GM12878 (cell line): Measurements from ENCODE around the gene CDC14A. TPM values are rescaled to one million over a fixed set of nuclear protein-coding genes. Genes with fewer than 3 reads are reported as not detected.

Source experiments
- EED ChIP-seq: sonication (generic); IDR thresholded peaks from 2 replicates; pipeline ENCODE4 v1.6.1; 2016; ENCODE audit warnings: antibody characterized with exemption, low read depth
- ETV6 ChIP-seq, 2 experiments: fragments of 450-650 bp in 1 of 2; IDR thresholded peaks in 1 of 2; conservative IDR thresholded peaks in 1 of 2; 2 replicates each; pipeline ENCODE4 v1.6.1; 2014; ENCODE audit warnings: antibody characterized with exemption in 1 of 2, borderline replicate concordance in 1 of 2, low read depth in 1 of 2, mild to moderate bottlenecking in 1 of 2, moderate library complexity in 1 of 2
- IKZF2 ChIP-seq, 2 experiments: fragments of 450-650 bp; IDR thresholded peaks; 2 replicates each; pipeline ENCODE4 v1.6.1; 2017; ENCODE audit warnings: mild to moderate bottlenecking in 2 of 2, moderate library complexity in 2 of 2
- RFX5 ChIP-seq: IDR thresholded peaks from 2 replicates; pipeline ENCODE4 v1.6.1; 2011; ENCODE audit warnings: low read depth, low read length, improper control_type of control experiment
- SPI1 ChIP-seq: IDR thresholded peaks from 2 replicates; pipeline ENCODE4 v1.6.1; 2011; ENCODE audit warnings: low read depth, mild to moderate bottlenecking, low read length, moderate library complexity, borderline replicate concordance; ENCODE audit not compliant: insufficient read depth
- SUZ12 ChIP-seq: fragments of 200-600 bp; sonication (generic); IDR thresholded peaks from one replicate; pipeline ENCODE4 v1.6.1; 2018; ENCODE audit warnings: antibody characterized with exemption, mild to moderate bottlenecking; ENCODE audit not compliant: unreplicated experiment
- TBL1XR1 ChIP-seq: IDR thresholded peaks from 2 replicates; pipeline ENCODE4 v1.6.1; 2012; ENCODE audit warnings: low read depth, low read length, improper control_type of control experiment
- TCF3 ChIP-seq: IDR thresholded peaks from 2 replicates; pipeline ENCODE4 v1.6.1; 2012; ENCODE audit warnings: low read depth, mild to moderate bottlenecking, low read length, borderline replicate concordance; ENCODE audit not compliant: insufficient read depth
- polyA plus RNA-seq, 11 experiments: library from polyadenylated mRNA; depleted of rRNA in 4 of 11; unstranded in 6 of 11; stranded (reverse) in 5 of 11; fragments of >200 nt; fragmentation: Nextera tagmentation in 4 of 11; fragmentation: Illumina TruSeq in 1 of 11; extraction: Ambion mirVana in 4 of 11; extraction: Trizol in 1 of 11; gene quantifications; 1 replicate in 1 of 11; 2 replicates in 10 of 11; pipeline versions ENCODE4 v1.2.1 to v1.2.3, GENCODE V29; 2011 to 2016; ENCODE audit warnings: inconsistent platforms in 2 of 11, missing spikeins in 2 of 11, low read depth in 1 of 11
- total RNA-seq, 4 experiments: library from RNA; depleted of rRNA in 3 of 4; stranded (reverse); fragments of >200 nt in 3 of 4; fragmentation: Illumina TruSeq in 1 of 4; extraction: Trizol in 1 of 4; gene quantifications; 2 replicates each; pipeline versions ENCODE4 v1.2.1 to v1.2.3, GENCODE V29; 2013 to 2021
- TF ChIP-seq, protein P1 (sequence below), 3 experiments: IDR thresholded peaks in 2 of 3; conservative IDR thresholded peaks in 1 of 3; 2 replicates each; pipeline ENCODE4 v1.5.1; 2011; ENCODE audit warnings: low read depth in 3 of 3, low read length in 3 of 3, mild to moderate bottlenecking in 3 of 3, control low read depth in 2 of 3, moderate library complexity in 2 of 3, inconsistent platforms in 1 of 3, mixed read lengths in 1 of 3; ENCODE audit not compliant: control insufficient read depth in 2 of 3, insufficient read depth in 1 of 3; ENCODE audit errors: extremely low read depth in 1 of 3
- TF ChIP-seq, protein P2 (sequence below): IDR thresholded peaks from 2 replicates; pipeline ENCODE4 v1.6.1; 2012; ENCODE audit warnings: improper control_type of control experiment, low read depth, low read length; ENCODE audit not compliant: insufficient replicate concordance
- TF ChIP-seq, protein P3 (sequence below): fragments of 450-650 bp; IDR thresholded peaks from 2 replicates; pipeline ENCODE4 v1.6.1; 2014; ENCODE audit warnings: mild to moderate bottlenecking

Gene CDC14A
- total and polyA plus RNA-seq, 10 of the 15 experiments (the other 5 are each of a cell fraction or from before 2014, with no cell fraction given): 1.5 to 7.1 (median 5.5) TPM

DNA sequence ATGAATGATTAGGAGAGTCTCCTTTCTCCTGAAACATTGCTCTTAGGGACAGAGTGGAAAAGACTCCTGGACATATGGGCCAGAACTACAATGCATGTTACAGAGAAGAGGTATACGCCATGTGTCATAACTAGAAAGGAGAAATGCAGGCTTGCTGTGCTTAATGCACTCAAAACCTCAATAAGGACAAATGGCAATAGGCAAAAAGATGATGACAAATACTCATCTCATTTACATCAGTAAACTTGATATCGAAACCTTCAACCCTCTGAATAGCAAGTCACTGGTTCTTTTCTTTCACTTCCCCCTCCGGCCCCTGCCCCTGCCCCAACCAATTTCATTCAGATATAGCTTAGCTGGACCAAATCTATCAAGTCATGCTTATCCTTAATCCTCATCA, 183.7 kb downstream of the CDC14A start (continued):
- TF ChIP-seq, protein P1, sequence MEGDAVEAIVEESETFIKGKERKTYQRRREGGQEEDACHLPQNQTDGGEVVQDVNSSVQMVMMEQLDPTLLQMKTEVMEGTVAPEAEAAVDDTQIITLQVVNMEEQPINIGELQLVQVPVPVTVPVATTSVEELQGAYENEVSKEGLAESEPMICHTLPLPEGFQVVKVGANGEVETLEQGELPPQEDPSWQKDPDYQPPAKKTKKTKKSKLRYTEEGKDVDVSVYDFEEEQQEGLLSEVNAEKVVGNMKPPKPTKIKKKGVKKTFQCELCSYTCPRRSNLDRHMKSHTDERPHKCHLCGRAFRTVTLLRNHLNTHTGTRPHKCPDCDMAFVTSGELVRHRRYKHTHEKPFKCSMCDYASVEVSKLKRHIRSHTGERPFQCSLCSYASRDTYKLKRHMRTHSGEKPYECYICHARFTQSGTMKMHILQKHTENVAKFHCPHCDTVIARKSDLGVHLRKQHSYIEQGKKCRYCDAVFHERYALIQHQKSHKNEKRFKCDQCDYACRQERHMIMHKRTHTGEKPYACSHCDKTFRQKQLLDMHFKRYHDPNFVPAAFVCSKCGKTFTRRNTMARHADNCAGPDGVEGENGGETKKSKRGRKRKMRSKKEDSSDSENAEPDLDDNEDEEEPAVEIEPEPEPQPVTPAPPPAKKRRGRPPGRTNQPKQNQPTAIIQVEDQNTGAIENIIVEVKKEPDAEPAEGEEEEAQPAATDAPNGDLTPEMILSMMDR (IDR thresholded peaks at IDR 0.05 in 2 of 3, conservative IDR thresholded peaks at IDR 0.05 in 1 of 3; ENCODE audit: control insufficient read depth in 2 of 3, extremely low read depth in 1 of 3, insufficient read depth in 1 of 3, low read depth in 3 of 3, low read length in 3 of 3): no peak
- TF ChIP-seq, protein P2, sequence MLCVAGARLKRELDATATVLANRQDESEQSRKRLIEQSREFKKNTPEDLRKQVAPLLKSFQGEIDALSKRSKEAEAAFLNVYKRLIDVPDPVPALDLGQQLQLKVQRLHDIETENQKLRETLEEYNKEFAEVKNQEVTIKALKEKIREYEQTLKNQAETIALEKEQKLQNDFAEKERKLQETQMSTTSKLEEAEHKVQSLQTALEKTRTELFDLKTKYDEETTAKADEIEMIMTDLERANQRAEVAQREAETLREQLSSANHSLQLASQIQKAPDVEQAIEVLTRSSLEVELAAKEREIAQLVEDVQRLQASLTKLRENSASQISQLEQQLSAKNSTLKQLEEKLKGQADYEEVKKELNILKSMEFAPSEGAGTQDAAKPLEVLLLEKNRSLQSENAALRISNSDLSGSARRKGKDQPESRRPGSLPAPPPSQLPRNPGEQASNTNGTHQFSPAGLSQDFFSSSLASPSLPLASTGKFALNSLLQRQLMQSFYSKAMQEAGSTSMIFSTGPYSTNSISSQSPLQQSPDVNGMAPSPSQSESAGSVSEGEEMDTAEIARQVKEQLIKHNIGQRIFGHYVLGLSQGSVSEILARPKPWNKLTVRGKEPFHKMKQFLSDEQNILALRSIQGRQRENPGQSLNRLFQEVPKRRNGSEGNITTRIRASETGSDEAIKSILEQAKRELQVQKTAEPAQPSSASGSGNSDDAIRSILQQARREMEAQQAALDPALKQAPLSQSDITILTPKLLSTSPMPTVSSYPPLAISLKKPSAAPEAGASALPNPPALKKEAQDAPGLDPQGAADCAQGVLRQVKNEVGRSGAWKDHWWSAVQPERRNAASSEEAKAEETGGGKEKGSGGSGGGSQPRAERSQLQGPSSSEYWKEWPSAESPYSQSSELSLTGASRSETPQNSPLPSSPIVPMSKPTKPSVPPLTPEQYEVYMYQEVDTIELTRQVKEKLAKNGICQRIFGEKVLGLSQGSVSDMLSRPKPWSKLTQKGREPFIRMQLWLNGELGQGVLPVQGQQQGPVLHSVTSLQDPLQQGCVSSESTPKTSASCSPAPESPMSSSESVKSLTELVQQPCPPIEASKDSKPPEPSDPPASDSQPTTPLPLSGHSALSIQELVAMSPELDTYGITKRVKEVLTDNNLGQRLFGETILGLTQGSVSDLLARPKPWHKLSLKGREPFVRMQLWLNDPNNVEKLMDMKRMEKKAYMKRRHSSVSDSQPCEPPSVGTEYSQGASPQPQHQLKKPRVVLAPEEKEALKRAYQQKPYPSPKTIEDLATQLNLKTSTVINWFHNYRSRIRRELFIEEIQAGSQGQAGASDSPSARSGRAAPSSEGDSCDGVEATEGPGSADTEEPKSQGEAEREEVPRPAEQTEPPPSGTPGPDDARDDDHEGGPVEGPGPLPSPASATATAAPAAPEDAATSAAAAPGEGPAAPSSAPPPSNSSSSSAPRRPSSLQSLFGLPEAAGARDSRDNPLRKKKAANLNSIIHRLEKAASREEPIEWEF: no peak
- TF ChIP-seq SPI1 (peak; percentile 83), SUZ12 (no peak), EED (peak; percentile 67; the same call in 1 of the 2 replicates), TBL1XR1 (no peak), RFX5 (no peak), IKZF2 (IDR thresholded peaks at IDR 0.05) (peak; percentile 63 to 73; a peak in 2 of 4 replicates), TCF3 (0 out of 2 replicates have a peak, but pooled peaks have one; percentile 32), ETV6 (conservative IDR thresholded peaks at IDR 0.05 in 1 of 2, IDR thresholded peaks at IDR 0.05 in 1 of 2; ENCODE audit: borderline replicate concordance in 1 of 2, low read depth in 1 of 2) (0 out of 4 replicates have a peak, but pooled peaks of 1 of the 2 experiments have one; percentile 62)
- TF ChIP-seq, protein P3, sequence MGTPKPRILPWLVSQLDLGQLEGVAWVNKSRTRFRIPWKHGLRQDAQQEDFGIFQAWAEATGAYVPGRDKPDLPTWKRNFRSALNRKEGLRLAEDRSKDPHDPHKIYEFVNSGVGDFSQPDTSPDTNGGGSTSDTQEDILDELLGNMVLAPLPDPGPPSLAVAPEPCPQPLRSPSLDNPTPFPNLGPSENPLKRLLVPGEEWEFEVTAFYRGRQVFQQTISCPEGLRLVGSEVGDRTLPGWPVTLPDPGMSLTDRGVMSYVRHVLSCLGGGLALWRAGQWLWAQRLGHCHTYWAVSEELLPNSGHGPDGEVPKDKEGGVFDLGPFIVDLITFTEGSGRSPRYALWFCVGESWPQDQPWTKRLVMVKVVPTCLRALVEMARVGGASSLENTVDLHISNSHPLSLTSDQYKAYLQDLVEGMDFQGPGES: no peak
- TF ChIP-seq, all 136 proteins: peak for 31
